AG08396 (cell line): ENCODE data around the gene KCNA5.

ENCODE experiments used
- DNase-seq: peaks from one replicate; pipeline ENCODE4 v3.0.0; 2012; ENCODE audit warnings: low spot score, mixed read lengths

Gene KCNA5

GRCh38 chr12:5027046-5027821 is 16.4 kb upstream of the KCNA5 start:
- no peak for DNase-seq

- DNase-seq = no peak
Measured at GRCh38 chr12:5030066-5030465, 13.6 kb upstream of the KCNA5 start.

GRCh38 chr12:5031242-5031641 is 12.4 kb upstream of the KCNA5 start:
- no peak for DNase-seq

- no peak for DNase-seq
Measured at GRCh38 chr12:5031958-5032357, 11.7 kb upstream of the KCNA5 start.

DNA sequence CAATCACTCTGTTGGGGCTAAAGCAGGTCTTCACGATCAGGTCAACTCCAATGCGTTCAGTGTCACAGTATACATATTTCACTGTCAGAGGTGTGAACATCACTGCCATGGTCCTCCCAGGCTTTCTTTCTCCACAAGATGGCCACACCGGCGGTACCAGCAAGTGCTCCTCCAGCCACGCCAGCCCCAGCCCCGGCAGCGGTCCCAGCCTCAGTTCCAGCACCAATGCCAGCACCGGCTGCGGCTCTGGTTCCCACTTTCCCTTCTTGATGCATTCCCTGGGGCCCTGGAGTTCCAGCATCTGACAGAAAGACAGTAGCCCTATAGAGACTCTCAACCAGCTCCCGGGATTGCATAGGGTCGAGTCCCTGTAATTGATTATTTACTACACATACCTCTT is 10.9 kb upstream of the KCNA5 start:
- no peak for DNase-seq

DNA sequence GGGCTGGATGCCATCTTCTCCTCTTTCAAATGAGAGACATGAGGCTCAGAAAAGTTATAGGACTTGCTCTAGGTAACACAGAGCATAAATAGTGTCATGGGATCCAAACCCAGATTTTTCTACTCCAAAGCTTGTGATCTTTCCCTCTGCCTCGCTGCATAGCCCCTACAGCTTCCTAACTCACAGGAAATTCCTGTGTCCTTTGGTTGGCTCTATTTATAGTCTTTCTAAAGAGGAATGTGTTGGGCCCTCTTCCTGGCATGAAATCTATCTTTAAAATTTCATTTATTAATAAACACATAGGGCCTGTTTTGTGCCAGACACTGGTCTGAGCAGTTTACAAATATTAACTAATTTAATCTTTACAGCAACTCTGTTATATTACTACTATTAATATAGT is 9.8 kb upstream of the KCNA5 start:
- no peak for DNase-seq

DNA sequence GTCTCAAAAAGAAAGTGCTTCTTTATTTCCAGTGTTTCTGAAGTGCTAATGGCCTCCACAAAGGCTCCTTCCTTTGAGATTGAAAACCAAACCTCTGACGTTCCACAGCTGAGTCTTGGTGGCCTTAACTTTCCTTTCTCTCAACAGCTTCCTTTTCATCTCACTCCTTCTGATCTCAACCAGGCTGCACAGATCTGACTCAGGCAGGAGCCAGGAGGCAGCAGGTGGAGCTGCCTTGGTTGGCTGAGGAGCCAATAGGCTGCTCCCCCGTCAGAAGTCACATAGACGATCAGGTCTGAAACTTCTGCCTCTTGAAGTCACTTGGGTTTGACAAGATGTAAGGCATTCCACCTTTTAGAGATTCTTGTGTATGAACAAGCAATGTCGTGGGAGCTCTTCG is 9.1 kb upstream of the KCNA5 start:
- no peak for DNase-seq

GRCh38 chr12:5035618-5036017 is 8.1 kb upstream of the KCNA5 start:
- DNase-seq = no peak

GRCh38 chr12:5036031-5036430 is 7.6 kb upstream of the KCNA5 start:
- DNase-seq = no peak

- no peak for DNase-seq
Measured at GRCh38 chr12:5037795-5038357, 5.8 kb upstream of the KCNA5 start.

DNA sequence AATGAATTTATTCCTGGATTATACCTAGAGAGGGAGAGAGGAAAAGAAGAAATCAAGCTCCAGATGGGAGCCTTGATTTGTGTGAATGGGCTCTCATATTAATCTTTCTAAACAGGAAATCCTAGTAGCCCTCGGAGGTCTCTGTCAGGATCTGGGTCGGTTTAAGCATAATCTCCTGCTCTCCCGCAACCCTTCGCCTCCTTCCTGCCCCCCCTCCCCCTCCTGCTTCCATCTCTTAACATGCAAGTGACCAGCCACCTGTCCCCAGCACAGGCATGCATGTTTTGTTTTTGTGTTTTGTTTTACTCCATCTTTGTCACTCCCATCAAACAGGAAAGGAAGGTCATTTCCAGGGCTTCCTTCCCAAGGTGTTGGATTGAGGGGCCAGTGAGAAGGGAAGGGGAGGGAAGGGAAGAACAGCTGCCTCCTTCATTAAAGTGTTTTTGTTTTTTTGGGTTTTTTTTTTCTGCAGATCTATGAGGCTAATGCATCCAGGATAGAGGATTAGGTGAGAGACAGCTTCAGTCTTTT is 4.8 kb upstream of the KCNA5 start:
- no peak for DNase-seq

- no peak for DNase-seq
Measured at GRCh38 chr12:5039815-5040214, 3.9 kb upstream of the KCNA5 start.

GRCh38 chr12:5040368-5040767 is 3.3 kb upstream of the KCNA5 start:
- no peak for DNase-seq

- no peak for DNase-seq
Measured at GRCh38 chr12:5044420-5045295, 979 bp downstream of the KCNA5 start.

GRCh38 chr12:5047094-5047493 is 3.4 kb downstream of the KCNA5 start:
- no peak for DNase-seq

- no peak for DNase-seq
Measured at GRCh38 chr12:5047729-5048128, 4.0 kb downstream of the KCNA5 start.

GRCh38 chr12:5050542-5050941 is 6.9 kb downstream of the KCNA5 start:
- DNase-seq = no peak

- DNase-seq = no peak
Measured at GRCh38 chr12:5051334-5051733, 7.7 kb downstream of the KCNA5 start.

GRCh38 chr12:5051913-5052312 is 8.2 kb downstream of the KCNA5 start:
- no peak for DNase-seq

DNA sequence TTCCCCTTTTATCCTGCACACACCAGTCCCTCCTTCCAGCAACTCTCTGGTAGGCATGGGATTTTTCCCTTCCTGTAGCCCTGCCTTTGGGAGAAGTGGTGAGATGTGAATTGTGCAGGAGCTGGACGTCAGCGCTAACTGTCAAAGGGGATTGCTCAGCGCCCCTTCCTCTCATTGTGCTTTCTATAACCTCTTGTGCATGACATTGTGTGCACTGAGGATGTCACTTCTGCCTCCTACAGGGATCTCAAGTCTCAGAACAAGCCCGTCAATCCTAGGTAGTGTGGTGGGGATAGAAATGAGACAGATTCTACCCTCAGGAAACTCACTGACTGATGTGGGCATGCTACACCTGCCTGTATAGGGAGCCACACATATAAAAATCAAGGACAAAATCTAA is 8.7 kb downstream of the KCNA5 start:
- no peak for DNase-seq

- no peak for DNase-seq
Measured at GRCh38 chr12:5059358-5059757, 15.7 kb downstream of the KCNA5 start.

GRCh38 chr12:5060958-5061357 is 17.3 kb downstream of the KCNA5 start:
- DNase-seq = no peak

DNA sequence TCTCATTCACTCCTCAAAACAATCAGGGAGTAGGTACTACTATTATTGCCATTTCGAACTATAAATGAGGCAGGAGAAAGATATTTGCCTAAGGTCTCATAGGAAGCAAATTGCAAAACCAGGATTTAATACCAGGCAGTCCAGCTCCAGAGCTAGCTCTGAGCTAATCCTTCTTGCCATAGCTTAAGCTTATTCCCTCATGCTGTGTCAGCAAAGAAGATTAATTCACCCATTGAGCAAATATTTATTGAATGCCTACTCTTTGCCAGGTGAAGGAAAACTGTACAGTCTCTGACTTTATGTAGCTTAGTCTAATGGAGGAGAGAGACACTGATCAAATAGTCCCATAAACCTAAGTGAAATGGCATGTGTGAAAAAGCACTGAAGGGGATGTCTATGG is 19.5 kb downstream of the KCNA5 start:
- DNase-seq = no peak
